A549 (cell line): ENCODE measurements around the gene ZBTB48. TPM values are rescaled to one million over a fixed set of nuclear protein-coding genes. Genes with fewer than 3 reads are reported as not detected.

Source experiments
- ATAC-seq, 2 experiments: fragments of 200-7000 bp in 1 of 2; fragments of >200 bp in 1 of 2; cut with Nextera tagmentation in 1 of 2; cut with Tn5 transposase in 1 of 2; 3 replicates each; pipeline versions ENCODE4 v1.8.0 to v1.9.1; 2018 to 2020; ENCODE audit warnings: mild to moderate bottlenecking in 1 of 2, moderate library complexity in 1 of 2
- CTCF ChIA-PET: fragments of 300-600 bp; sonication (Branson Sonifier 250); formaldehyde crosslinking; extraction: SDS; loops from one replicate; lab custom pipeline; 2021; ENCODE audit warnings: antibody characterized with exemption, inconsistent platforms; lab: Yijun Ruan, JAX
- POLR2A ChIA-PET: fragments of 350-600 bp; formaldehyde crosslinking; extraction: SDS; loops from one replicate; lab custom pipeline; 2021; ENCODE audit warnings: antibody characterized with exemption, inconsistent platforms; lab: Yijun Ruan, JAX
- DNase-seq, 2 experiments: peaks; one replicate each; pipeline versions ENCODE4 v3.0.0 to v3.0.0-alpha.2; 2011 to 2016; ENCODE audit warnings: low read depth in 1 of 2, low spot score in 1 of 2
- FAIRE-seq: peaks from 2 replicates; lab custom pipeline; 2011; peaks lifted over from hg19 to GRCh38; lab: Jason Lieb, UNC
- H3K27ac ChIP-seq, 2 experiments: fragments of >200 bp; sonication (Bioruptor Twin); formaldehyde crosslinking; 3 replicates each; pipeline ENCODE4 v1.5.1; 2016 to 2017
- H3K4me1 ChIP-seq: fragments of >200 bp; sonication (Bioruptor Twin); formaldehyde crosslinking; 3 replicates; pipeline ENCODE4 v1.6.1; 2016
- H3K4me2 ChIP-seq: fragments of >200 bp; sonication (Bioruptor Twin); formaldehyde crosslinking; 3 replicates; pipeline ENCODE4 v1.6.1; 2016
- H3K4me3 ChIP-seq: fragments of >200 bp; sonication (Bioruptor Twin); formaldehyde crosslinking; 3 replicates; pipeline ENCODE4 v1.5.1; 2016
- H3K9me3 ChIP-seq: fragments of >200 bp; sonication (Bioruptor Twin); formaldehyde crosslinking; 3 replicates; pipeline ENCODE4 v1.6.1; 2016
- CBX2 ChIP-seq: fragments of 200-600 bp; sonication (generic); IDR thresholded peaks from 2 replicates; pipeline ENCODE4 v1.6.1; 2016; ENCODE audit warnings: low read depth, mild to moderate bottlenecking, borderline replicate concordance
- CBX8 ChIP-seq: fragments of 200-600 bp; sonication (generic); IDR thresholded peaks from 2 replicates; pipeline ENCODE4 v1.6.1; 2016
- CEBPB ChIP-seq, 2 experiments: fragments of >200 bp in 1 of 2; sonication (Bioruptor Twin) in 1 of 2; formaldehyde crosslinking in 1 of 2; IDR thresholded peaks; 2 replicates each; pipeline ENCODE4 v1.6.1; 2012 to 2016
- CHD2 ChIP-seq: fragments of 150-350 bp; IDR thresholded peaks from 2 replicates; pipeline ENCODE4 v1.6.1; 2014; ENCODE audit warnings: low read length; ENCODE audit not compliant: partially characterized antibody
- EHMT2 ChIP-seq: fragments of 200-600 bp; sonication (generic); IDR thresholded peaks from 2 replicates; pipeline ENCODE4 v1.6.1; 2016; ENCODE audit warnings: antibody characterized with exemption, low read depth, mild to moderate bottlenecking, moderate library complexity
- FOSB ChIP-seq: fragments of 250-450 bp; sonication (Bioruptor Pico); IDR thresholded peaks from 2 replicates; pipeline ENCODE4 v1.5.0; 2020; ENCODE audit warnings: mild to moderate bottlenecking, moderate library complexity
- FOSL2 ChIP-seq, 2 experiments: fragments of 450-650 bp in 1 of 2; fragments of >200 bp in 1 of 2; sonication (Bioruptor Twin) in 1 of 2; formaldehyde crosslinking; IDR thresholded peaks; 2 replicates each; pipeline versions ENCODE4 v1.5.0 to v1.6.1; 2016 to 2020; ENCODE audit warnings: mild to moderate bottlenecking in 1 of 2, moderate library complexity in 1 of 2
- FOXS1 ChIP-seq: fragments of 250-450 bp; sonication (Bioruptor Pico); IDR thresholded peaks from 2 replicates; pipeline ENCODE4 v1.5.0; 2020; ENCODE audit warnings: mild to moderate bottlenecking, moderate library complexity
- HEYL ChIP-seq: fragments of 250-450 bp; sonication (Bioruptor Pico); IDR thresholded peaks from 2 replicates; pipeline ENCODE4 v1.8.0; 2021; ENCODE audit warnings: mild to moderate bottlenecking, moderate library complexity
- HOXB5 ChIP-seq: fragments of 250-450 bp; sonication (Bioruptor Pico); IDR thresholded peaks from 2 replicates; pipeline ENCODE4 v1.5.0; 2020; ENCODE audit warnings: mild to moderate bottlenecking, moderate library complexity
- KDM5A ChIP-seq: fragments of 200-600 bp; sonication (generic); IDR thresholded peaks from 2 replicates; pipeline ENCODE4 v1.6.1; 2016; ENCODE audit warnings: antibody characterized with exemption, mild to moderate bottlenecking
- MAFK ChIP-seq: fragments of 450-650 bp; IDR thresholded peaks from 2 replicates; pipeline ENCODE4 v1.6.1; 2014; ENCODE audit not compliant: partially characterized antibody
- NFE2L2 ChIP-seq: fragments of 150-350 bp; conservative IDR thresholded peaks from 2 replicates; pipeline ENCODE4 v1.6.1; 2014; ENCODE audit warnings: low read length
- NPAS2 ChIP-seq: fragments of 250-450 bp; sonication (Bioruptor Pico); IDR thresholded peaks from 2 replicates; pipeline ENCODE4 v1.8.0; 2022; ENCODE audit warnings: mild to moderate bottlenecking, moderate library complexity, borderline replicate concordance
- PHF8 ChIP-seq: fragments of 200-600 bp; sonication (generic); IDR thresholded peaks from 2 replicates; pipeline ENCODE4 v1.6.1; 2016; ENCODE audit warnings: low read depth, mild to moderate bottlenecking, antibody characterized with exemption, moderate library complexity, borderline replicate concordance
- RAD21 ChIP-seq, 2 experiments: fragments of >200 bp in 1 of 2; sonication (Bioruptor Twin) in 1 of 2; formaldehyde crosslinking in 1 of 2; IDR thresholded peaks in 1 of 2; conservative IDR thresholded peaks in 1 of 2; 2 replicates in 1 of 2; 3 replicates in 1 of 2; pipeline ENCODE4 v1.6.1; 2012 to 2018; ENCODE audit warnings: inconsistent platforms in 1 of 2
- RARB ChIP-seq: fragments of 250-450 bp; sonication (Bioruptor Pico); IDR thresholded peaks from 2 replicates; pipeline ENCODE4 v1.8.0; 2021; ENCODE audit warnings: mild to moderate bottlenecking, moderate library complexity
- RNF2 ChIP-seq: fragments of 200-600 bp; sonication (generic); IDR thresholded peaks from 2 replicates; pipeline ENCODE4 v1.6.1; 2016; ENCODE audit warnings: low read depth, mild to moderate bottlenecking, antibody characterized with exemption, moderate library complexity, borderline replicate concordance
- TFCP2L1 ChIP-seq: fragments of 250-450 bp; sonication (Bioruptor Pico); IDR thresholded peaks from 2 replicates; pipeline ENCODE4 v1.5.0; 2021; ENCODE audit warnings: mild to moderate bottlenecking
- ZFP36 ChIP-seq: fragments of 450-650 bp; IDR thresholded peaks from 2 replicates; pipeline ENCODE4 v1.6.1; 2014; ENCODE audit warnings: borderline replicate concordance; ENCODE audit not compliant: partially characterized antibody
- ZNF302 ChIP-seq: fragments of 250-450 bp; sonication (Bioruptor Pico); IDR thresholded peaks from 2 replicates; pipeline ENCODE4 v1.9.0; 2021; ENCODE audit warnings: inconsistent platforms, mild to moderate bottlenecking, moderate library complexity
- ZSCAN20 ChIP-seq: fragments of 250-450 bp; sonication (Bioruptor Pico); IDR thresholded peaks from 2 replicates; pipeline ENCODE4 v1.8.0; 2022; ENCODE audit warnings: mild to moderate bottlenecking, moderate library complexity
- WGBS: methylation state at CpG from one replicate; pipeline ENCODE4 v1.1.6; 2017; ENCODE audit errors: missing lambda C conversion rate; 5-methylcytosine and 5-hydroxymethylcytosine counted together
- polyA plus RNA-seq, 4 experiments: library from polyadenylated mRNA; depleted of rRNA in 3 of 4; stranded (reverse); fragments of >200 nt; fragmentation: RNase III in 1 of 4; extraction: RNeasy Plus Mini Kit Qiagen cat#74134 plus additional on column Dnase treatment in 1 of 4; gene quantifications; 2 replicates in 3 of 4; 3 replicates in 1 of 4; pipeline ENCODE4 v1.2.3, GENCODE V29; 2011 to 2017
- TF ChIP-seq, protein P1 (sequence below): fragments of 450-650 bp; IDR thresholded peaks from 2 replicates; pipeline ENCODE4 v1.6.1; 2014; ENCODE audit warnings: antibody characterized with exemption
- TF ChIP-seq, protein P2 (sequence below): fragments of 150-350 bp; IDR thresholded peaks from 2 replicates; pipeline ENCODE4 v1.6.1; 2014; ENCODE audit warnings: low read depth, mild to moderate bottlenecking, low read length
- TF ChIP-seq, protein P3 (sequence below): fragments of >200 bp; sonication (Bioruptor Twin); formaldehyde crosslinking; IDR thresholded peaks from 2 replicates; pipeline ENCODE4 v1.6.1; 2016
- TF ChIP-seq, protein P4 (sequence below): fragments of 250-450 bp; sonication (Bioruptor Pico); IDR thresholded peaks from 2 replicates; pipeline ENCODE4 v1.5.0; 2020; ENCODE audit warnings: low read depth, mild to moderate bottlenecking, moderate library complexity
- TF ChIP-seq, protein P5 (sequence below): IDR thresholded peaks from 2 replicates; pipeline ENCODE4 v1.6.1; 2012; ENCODE audit warnings: low read depth, borderline replicate concordance
- TF ChIP-seq, protein P6 (sequence below): IDR thresholded peaks from 2 replicates; pipeline ENCODE4 v1.6.1; 2012
- TF ChIP-seq, protein P7 (sequence below): fragments of 250-450 bp; sonication (Bioruptor Pico); IDR thresholded peaks from 2 replicates; pipeline ENCODE4 v1.5.0; 2021; ENCODE audit warnings: mild to moderate bottlenecking, moderate library complexity, borderline replicate concordance

ZBTB48 gene
- polyA plus RNA-seq, 2 of the 4 experiments (the other 2 are of a cell fraction) = 8.0 to 13.1 TPM

DNA sequence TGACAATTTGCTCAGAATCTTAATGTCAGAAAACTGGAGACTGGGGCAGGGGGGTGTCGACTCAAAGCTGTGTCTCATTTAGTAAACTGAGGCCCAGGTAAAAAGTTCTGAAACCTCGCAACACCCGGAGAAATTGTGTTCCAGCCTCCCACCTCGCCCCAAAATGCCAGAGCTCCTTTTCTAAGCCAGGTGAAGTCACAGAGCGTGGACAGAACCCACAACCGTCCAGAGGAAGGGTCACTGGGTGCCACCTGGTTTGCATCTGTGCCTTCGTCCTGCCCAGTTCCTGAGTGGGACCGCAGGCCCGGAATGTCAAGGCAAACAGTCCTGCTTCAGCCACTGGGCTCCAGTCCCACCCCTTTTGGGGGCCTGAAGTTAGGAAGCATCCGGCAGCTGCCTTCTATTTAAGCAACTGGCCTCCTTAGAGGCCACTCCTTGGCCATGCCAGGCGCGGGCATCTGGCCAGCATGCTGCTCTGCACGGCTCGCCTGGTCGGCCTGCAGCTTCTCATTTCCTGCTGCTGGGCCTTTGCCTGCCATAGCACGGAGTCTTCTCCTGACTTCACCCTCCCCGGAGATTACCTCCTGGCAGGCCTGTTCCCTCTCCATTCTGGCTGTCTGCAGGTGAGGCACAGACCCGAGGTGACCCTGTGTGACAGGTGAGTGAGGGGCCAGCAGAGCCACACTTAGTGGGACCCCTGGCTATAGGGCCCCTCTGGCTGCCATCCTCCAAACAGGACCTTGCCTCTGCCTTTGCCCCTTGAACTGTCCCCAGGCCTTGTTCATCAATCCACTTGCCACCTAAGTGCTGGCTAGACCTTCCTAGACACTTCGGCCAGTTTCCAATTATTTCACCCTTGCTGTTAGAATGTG, 24.7 kb upstream of the ZBTB48 start, which contains the start of gene TAS1R1:
TSS of gene TAS1R1 (plus strand) at position 401 of the 872 bp plus-strand sequence. CDS start at position 468, 67 bp downstream.
- DNase-seq (no peak), ATAC-seq (peak in 1 of 2 experiments; percentile 31; a peak in 3 of 6 replicates), FAIRE-seq (no peak)
- no peaks in the 10 kb centered on the region for H3K9me3 ChIP-seq
- ChIA-PET CTCF (interaction anchor here (0.6 to 3.9 kb wide), 37 partner anchors 8 to 170 kb away, joined by 3 to 27 read pairs (median 4); partner anchors contain the start of genes PLEKHG5, THAP3 and ZBTB48), POLR2A (interaction anchor here (1.1 kb wide), 2 partner anchors 25 to 80 kb away, joined by 3 to 4 read pairs; partner anchors contain the start of gene ZBTB48)
- peak within 1 kb of the TSS; percentile 80 for H3K4me2 ChIP-seq
- H3K27ac ChIP-seq = peak within 1 kb of the TSS; percentile 90 to 99
- 81% methylated on average over 16 of the region's 19 CpGs for WGBS
- H3K4me3 ChIP-seq = peak within 1 kb of the TSS; percentile 96
- H3K4me1 ChIP-seq = peaks cover 7% of the 10 kb centered on the region; the same call in 2 of the 3 replicates
- TF ChIP-seq FOSB (CRISPR knock-in tag) (no peak), NPAS2 (CRISPR knock-in tag) (no peak), FOXS1 (CRISPR knock-in tag) (no peak), EHMT2 (no peak), ZNF302 (CRISPR knock-in tag) (no peak), ZFP36 (no peak), FOSL2 (IDR thresholded peaks at IDR 0.05) (no peak), FOSL2 (CRISPR knock-in tag; IDR thresholded peaks at IDR 0.05) (no peak), NFE2L2 (no peak), ZSCAN20 (CRISPR knock-in tag) (no peak), KDM5A (no peak), RNF2 (no peak), MAFK (no peak), HOXB5 (CRISPR knock-in tag) (no peak)
- TF ChIP-seq, protein P1, sequence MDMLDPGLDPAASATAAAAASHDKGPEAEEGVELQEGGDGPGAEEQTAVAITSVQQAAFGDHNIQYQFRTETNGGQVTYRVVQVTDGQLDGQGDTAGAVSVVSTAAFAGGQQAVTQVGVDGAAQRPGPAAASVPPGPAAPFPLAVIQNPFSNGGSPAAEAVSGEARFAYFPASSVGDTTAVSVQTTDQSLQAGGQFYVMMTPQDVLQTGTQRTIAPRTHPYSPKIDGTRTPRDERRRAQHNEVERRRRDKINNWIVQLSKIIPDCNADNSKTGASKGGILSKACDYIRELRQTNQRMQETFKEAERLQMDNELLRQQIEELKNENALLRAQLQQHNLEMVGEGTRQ = no peak
- TF ChIP-seq, protein P2, sequence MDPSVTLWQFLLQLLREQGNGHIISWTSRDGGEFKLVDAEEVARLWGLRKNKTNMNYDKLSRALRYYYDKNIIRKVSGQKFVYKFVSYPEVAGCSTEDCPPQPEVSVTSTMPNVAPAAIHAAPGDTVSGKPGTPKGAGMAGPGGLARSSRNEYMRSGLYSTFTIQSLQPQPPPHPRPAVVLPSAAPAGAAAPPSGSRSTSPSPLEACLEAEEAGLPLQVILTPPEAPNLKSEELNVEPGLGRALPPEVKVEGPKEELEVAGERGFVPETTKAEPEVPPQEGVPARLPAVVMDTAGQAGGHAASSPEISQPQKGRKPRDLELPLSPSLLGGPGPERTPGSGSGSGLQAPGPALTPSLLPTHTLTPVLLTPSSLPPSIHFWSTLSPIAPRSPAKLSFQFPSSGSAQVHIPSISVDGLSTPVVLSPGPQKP = no peak
- TF ChIP-seq, protein P3, sequence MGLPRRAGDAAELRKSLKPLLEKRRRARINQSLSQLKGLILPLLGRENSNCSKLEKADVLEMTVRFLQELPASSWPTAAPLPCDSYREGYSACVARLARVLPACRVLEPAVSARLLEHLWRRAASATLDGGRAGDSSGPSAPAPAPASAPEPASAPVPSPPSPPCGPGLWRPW = no peak
- TF ChIP-seq, protein P4, sequence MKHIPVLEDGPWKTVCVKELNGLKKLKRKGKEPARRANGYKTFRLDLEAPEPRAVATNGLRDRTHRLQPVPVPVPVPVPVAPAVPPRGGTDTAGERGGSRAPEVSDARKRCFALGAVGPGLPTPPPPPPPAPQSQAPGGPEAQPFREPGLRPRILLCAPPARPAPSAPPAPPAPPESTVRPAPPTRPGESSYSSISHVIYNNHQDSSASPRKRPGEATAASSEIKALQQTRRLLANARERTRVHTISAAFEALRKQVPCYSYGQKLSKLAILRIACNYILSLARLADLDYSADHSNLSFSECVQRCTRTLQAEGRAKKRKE (CRISPR knock-in tag) = no peak

DNA sequence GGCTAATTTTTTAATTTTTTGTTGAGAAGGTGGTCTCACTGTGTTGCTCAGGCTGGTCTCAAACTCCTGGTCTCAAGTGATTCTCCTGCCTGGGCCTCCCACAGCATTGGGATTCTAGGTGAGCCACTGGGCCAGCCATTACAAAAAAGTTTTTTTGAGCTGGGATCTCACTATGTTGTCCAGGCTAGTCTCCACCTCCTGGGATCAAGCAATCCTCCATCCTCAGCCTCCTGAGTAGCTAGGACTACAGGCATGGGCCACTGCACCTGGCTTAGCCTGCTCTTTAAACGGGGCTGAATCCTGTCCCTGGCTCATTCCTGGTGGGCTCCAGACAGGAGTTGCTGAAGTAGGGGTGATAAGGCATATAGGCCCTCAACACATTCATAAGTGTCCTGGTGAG, 22.2 kb upstream of the ZBTB48 start:
- TF ChIP-seq FOXS1 (CRISPR knock-in tag) = no peak
- TF ChIP-seq, protein P5, sequence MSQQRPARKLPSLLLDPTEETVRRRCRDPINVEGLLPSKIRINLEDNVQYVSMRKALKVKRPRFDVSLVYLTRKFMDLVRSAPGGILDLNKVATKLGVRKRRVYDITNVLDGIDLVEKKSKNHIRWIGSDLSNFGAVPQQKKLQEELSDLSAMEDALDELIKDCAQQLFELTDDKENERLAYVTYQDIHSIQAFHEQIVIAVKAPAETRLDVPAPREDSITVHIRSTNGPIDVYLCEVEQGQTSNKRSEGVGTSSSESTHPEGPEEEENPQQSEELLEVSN = no peak
- no peak for TF ChIP-seq RARB (CRISPR knock-in tag)
- TF ChIP-seq PHF8 = no peak
- TF ChIP-seq CHD2 = no peak
- no peak for TF ChIP-seq CEBPB (IDR thresholded peaks at IDR 0.05)
- TF ChIP-seq HEYL (CRISPR knock-in tag) = no peak
- no peak for TF ChIP-seq TFCP2L1
- no peak for TF ChIP-seq ZNF302 (CRISPR knock-in tag)
- TF ChIP-seq, protein P6, sequence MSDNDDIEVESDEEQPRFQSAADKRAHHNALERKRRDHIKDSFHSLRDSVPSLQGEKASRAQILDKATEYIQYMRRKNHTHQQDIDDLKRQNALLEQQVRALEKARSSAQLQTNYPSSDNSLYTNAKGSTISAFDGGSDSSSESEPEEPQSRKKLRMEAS = no peak
- no peak for TF ChIP-seq RAD21 (conservative IDR thresholded peaks at IDR 0.05 in 1 of 2, IDR thresholded peaks at IDR 0.05 in 1 of 2)
- no peak for TF ChIP-seq ZFP36
- no peak for TF ChIP-seq CBX2
- TF ChIP-seq CBX8 = no peak
- TF ChIP-seq, protein P7, sequence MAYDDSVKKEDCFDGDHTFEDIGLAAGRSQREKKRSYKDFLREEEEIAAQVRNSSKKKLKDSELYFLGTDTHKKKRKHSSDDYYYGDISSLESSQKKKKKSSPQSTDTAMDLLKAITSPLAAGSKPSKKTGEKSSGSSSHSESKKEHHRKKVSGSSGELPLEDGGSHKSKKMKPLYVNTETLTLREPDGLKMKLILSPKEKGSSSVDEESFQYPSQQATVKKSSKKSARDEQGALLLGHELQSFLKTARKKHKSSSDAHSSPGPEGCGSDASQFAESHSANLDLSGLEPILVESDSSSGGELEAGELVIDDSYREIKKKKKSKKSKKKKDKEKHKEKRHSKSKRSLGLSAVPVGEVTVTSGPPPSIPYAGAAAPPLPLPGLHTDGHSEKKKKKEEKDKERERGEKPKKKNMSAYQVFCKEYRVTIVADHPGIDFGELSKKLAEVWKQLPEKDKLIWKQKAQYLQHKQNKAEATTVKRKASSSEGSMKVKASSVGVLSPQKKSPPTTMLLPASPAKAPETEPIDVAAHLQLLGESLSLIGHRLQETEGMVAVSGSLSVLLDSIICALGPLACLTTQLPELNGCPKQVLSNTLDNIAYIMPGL (CRISPR knock-in tag) = no peak
- no peak for TF ChIP-seq KDM5A
- Histone ChIP-seq H3K4me3 (no peak overlapping the region), H3K9me3 (no peaks in the 10 kb centered on the region), H3K4me2 (no peak overlapping the region), H3K4me1 (peaks cover 6% of the 10 kb centered on the region; the same call in 2 of the 3 replicates), H3K27ac (no peak overlapping the region)
- POLR2A ChIA-PET = no interaction called here
- FAIRE-seq (no peak), DNase-seq (no peak), ATAC-seq (no peak)
- CTCF ChIA-PET = interaction anchor here (1.0 kb wide), 1 partner anchor 12 kb away, joined by 3 read pairs; no protein-coding TSS in a partner anchor
- 11% methylated on average over 1 of the region's 1 CpG for WGBS
